Embryonic facial prominence (tissue), 1 donor: ENCODE results near the gene HOXA1.

ENCODE experiments used
- DNase-seq: peaks from one replicate; pipeline ENCODE4 v3.0.0-alpha.2; 2016; ENCODE audit errors: extremely low spot score

Gene HOXA1

DNA sequence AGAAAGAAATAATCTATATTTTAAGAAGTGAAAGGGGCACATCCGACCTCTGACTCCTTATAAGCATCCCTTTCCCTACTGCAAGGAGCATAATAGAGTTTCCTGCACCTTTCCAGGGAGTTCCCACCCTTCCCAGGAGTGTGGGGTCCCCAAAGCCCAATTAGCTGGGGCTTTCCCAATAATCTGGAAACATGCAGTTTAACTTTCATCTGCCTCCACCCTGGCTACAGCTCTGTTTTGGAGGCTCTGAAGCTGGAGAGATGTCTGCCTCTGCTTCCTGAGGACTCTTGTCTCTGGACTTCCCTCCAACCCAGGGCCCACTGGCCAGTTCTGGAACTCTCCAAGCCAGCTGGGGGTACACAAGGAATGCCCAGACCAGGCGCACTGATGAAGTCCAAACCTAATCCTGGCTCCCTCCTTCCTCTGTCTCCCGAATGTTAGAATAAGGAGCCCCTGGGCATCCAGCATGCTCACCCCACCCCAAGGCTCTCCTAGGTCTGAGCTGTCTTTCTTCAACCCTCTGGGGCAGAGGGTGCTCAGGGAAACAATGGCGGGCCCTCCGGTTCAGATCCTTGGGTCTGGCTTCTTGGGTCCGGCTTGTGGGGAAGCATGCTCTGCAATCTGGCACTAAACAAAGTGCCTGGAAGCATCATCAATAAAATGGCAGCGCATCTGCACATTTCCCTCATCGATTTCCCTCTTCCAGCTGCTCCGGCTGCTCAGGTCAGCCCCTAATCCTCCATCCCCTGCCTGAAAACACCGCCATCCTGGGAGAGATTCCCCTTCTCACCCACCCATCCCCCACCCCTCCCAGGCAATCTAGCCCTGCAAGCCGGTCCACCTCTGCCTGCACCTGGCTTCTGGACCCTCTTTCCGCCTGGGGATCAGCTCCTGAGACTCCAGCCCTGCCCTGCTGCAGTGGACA lies 21.4 kb upstream of the HOXA1 start:
- no peak for DNase-seq

DNA sequence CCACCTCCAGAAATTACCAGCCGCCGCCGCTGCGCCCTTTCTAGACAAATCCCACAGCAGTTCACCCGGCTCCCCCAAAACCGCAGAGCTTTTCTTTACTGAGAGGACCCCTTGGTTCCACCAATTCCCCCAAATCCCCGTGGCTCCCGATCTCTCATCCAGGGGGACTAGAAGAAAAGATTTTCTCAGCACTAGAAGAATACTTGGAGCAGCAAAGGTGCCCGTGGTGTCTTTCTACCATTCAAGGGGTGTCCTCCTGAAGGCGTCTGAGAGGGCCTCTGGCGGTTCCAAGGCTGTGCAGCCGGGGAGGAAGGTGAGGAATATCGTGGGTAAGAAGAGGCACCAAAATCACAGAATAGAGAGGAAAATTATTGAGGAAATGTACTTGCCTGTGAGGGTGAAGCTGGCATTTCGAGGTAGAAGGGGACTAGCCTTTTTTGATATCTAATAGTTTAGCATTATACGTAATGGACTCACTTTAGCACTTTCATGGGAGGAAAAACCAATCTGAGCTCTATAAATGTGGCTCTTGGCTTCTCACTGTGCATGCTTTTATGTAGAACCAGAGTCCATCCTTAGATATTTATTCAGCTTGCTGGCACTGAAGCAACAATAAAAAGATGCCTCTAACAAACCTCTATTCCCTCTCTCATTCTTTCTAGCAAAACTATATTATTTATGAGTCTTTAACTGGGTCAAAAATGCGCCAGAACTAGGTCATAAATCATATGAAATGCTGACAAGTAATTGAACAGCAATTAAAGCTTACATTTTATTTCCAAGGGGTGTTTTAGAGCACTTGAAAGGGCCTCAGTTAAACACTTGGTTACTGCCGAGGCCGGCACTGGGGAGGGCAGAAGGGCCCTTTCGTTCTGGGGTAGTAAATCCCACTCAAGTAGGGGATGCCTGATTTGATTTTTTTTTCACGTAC lies 20.5 kb upstream of the HOXA1 start:
- no peak for DNase-seq

DNA sequence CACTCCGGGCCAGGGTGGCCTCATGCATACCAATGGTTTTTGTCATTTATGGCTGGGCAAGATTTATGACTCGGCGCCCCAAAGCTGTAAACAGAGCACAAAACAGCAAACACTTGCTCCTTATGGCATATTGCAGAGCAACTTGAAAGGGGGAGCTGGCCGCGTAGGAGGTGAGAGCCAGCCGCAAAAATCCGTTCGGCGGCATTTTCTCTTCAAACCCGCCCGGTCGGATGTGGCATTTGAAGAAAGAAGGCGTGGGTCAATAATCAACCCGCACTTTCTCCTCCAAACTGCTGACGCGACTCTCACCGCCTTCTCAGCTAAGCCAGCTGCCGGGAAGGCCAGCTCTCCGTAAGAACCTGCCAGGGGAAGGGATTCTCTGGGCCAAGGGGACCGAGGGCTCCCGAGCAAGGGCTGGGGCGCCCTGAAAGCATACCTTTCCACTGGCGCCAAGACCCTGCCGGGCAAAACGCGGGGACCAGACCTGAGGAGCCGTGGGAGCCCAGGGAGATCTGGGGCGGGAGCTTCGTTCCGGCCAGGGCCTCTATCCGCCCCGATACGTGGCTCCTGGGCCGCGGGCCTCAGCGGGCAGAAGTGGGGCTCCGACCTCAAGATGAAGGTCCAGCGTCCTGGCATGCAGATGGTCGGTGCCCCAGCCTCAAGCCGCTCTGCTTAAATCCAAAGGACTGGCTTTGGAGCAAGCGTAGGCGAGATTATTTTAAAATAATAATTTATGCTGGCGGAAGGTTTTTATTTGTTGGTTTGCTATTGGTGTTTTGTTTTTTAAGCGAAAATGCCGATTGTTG lies 19.6 kb upstream of the HOXA1 start:
- DNase-seq: no peak

DNA sequence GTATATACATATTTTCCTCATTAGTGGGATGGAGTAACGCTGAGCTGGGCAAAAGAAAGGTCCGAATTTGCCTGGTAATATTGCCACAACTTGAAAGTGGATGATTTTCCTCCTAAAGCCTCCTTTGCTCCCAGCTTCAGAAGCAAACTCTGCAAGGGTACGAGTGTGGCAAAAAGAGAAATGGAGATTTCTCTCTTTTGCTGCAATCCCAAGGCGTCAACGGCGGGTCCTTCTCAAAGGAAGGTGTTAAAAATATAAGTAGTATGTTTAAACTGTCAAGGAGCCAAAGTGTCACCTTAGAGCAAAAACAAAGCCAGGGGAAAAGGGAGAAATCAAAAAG lies 19.1 kb upstream of the HOXA1 start:
- DNase-seq: no peak

DNA sequence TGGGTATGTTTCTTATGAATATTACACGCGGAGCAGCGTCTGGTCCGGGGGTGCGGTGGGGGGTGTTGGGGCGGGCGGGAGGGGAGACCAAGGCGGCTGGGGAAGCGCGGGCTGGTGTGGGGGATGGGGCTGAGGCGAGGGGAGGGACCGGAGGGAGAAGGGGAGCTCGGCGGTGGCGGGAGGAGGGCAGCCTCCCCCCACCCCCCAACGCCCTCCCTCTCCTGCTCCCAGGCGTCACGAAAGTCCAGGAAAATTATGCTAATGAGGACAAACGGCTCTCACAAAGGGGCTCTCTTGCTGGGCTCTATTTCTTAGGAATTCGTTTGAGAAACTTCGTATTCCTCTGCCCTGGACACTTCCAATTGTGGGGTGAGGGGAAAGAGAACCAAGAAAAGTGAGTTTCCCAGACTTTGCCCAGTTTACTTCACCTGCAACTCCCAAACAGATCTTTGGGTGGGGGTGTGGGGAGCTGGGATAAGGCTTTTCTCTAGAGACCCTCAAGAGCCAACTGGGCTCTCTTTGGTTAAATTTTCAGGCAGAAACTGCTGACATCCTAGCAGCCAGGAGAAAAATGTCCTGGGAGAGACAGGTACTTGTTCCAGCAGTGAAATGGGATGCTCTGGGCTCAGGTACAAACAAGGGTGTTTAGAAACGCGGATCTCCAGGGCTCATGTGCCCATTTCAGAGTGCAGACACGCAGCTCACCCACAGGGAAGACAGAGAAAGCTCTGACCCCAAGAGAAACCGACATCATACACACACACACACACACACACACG lies 18.4 kb upstream of the HOXA1 start:
- DNase-seq: no peak

DNA sequence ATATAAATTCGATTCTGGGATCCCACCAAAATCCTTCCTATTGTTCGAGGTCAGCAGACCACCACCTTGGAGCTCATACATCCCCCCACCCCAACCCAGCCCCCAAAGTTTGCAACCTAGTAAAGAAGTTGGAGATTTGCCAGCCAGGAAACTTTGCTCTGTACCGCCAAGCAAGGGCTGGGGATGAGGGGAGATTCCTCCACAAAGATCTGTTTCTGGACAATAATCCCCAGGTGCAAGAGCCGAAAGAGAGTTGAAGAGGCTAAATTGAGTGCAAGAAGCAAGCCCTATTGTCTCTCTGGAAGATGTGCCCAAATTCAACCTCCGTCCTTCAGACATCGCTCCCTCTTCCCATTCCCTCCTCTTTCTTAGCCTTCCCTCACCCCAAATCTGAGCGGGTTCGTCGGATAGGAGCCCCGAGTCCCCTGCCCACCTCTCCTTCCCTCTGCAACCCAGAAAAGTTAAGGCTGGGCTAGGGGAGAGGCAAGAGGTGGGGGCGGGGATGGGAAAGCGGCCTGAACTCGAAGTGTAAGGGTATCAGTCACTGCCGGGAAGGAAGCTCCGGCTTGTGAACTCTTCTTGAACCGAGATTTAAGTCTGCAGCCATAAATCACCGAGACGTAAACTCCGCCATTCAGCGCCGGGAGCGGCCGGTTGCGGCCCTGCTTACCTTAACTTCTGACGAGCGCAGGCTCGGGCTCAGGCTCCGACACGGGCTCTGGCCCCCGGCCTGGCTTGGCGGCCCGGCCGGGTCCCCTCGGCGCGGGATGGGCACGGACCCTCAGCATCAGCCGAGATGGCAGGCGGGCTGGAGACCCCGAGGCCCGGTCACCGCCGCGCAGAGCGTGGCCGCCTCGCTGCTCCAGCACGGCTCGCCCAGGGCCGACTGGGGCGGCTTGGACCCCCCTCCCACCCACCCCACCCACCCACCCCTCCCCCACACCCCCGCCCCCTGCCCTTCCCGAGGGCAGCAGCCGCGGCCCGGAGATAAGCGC lies 17.5 kb upstream of the HOXA1 start:
- DNase-seq: no peak

DNA sequence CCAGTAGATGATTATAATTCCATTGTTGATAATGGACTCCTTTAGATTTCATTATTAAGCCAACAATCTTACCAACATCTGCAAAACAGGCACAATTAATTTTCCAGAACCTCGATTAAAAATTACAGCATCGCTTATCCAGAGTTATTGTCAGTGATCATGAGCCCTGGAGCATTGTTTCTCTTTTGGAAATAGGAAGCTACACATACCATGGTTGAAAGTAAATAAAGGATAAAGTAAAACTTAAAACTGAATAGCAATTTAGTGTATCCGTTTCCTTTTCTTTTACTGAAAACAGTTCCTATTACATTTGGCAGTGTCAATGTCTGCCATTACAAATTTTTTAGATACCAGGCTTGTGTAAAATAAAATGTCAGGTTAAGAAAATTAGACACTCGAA lies 16.6 kb upstream of the HOXA1 start:
- no peak for DNase-seq

DNA sequence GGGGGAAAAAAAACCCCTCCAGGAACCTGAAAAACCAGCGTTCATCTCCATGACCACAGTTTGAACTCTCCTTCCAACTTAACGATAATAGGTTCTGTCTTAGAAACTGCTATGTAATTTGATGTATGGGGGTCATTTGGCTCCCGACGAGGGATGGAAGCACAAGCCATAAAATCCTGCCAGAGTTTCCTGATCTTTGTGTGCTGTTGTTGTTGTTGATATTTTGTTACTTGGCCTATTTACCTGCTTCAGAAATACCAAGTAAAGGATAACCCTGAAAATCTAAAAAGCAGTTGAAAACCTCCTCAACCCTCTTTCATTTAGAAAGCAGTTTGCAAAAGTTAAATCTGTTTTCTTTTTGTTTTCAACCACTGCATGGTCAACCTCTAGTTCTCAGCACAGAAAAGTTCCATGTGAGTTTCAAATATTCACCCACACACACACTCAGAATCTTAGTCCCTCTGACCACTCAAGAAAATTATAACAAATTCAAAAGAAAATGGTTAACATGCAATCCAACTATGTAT lies 16.0 kb upstream of the HOXA1 start:
- DNase-seq: no peak

DNA sequence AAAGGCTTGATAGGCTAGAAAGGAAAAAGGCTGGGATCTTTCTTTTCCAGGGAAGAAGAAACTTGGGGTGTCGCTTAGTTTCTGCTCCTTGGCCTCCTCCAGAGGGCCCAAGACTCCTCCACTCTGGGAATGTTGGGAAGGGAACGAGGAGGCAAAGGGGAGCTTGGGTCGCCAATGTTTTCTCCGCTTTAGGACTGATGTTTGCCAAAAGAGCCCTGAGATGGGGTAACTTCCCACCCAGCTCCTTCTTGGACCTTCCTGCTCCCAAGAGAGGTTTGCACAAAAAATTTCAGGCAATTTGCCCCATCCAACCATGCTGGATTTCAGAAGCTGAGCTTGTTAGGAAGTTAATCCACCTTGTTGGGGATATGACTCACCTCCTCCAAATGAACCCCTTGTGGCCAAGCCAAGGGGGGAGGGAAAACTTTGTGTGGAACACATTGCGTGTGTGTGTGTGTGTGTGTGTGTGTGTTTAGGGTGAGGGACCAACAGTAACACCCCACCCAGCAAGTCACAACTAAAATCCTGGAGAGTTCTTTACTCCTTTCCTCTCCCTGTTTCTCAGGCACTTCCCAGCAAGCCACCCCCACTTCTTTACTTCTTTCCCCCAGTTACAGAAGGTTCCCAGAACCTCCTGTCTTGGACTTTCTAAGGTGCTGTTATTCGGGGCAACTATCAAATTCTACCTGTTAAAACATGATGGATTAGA lies 15.4 kb upstream of the HOXA1 start:
- DNase-seq: no peak

DNA sequence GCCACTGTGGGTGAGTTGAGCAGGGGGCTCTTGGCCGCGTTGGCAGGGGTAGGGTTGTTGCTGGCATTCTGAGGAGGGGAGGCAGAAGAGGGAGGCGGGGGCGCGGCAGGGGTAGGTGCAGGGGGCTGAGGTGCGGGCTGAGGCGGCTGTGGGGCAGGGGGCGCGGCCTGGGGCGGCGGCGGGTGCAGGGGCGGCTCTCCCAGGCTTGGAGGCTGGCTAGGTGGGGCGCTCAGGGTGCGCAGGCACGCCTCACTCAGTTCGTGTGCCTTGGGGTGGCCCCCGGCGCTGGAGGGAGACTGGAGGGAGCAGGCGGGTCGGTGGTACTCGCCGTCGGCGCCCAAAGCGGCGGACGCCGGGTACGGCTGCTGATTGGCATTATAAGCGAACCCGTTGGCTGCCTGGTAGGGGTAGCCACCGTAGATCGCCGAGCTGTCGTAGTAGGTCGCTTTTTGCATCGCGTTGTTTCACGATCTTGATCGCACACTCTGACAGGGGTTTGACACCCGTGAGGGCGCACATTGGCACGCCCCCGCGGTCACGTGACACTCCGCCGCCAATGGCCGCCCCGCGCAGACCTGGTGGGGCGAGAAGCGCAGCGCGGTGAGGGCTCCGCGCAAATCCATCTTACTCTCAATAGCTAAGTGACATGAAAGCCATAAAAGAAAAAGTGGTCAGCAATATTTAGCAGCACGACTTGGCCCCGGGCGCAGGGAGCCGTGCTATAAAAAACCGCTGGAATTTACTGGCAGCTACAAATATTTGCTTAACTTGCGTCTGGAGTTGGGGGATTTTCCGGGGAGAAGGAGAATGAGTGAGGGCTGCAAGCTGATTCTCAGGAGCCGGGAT lies 14.6 kb upstream of the HOXA1 start:
- no peak for DNase-seq

DNA sequence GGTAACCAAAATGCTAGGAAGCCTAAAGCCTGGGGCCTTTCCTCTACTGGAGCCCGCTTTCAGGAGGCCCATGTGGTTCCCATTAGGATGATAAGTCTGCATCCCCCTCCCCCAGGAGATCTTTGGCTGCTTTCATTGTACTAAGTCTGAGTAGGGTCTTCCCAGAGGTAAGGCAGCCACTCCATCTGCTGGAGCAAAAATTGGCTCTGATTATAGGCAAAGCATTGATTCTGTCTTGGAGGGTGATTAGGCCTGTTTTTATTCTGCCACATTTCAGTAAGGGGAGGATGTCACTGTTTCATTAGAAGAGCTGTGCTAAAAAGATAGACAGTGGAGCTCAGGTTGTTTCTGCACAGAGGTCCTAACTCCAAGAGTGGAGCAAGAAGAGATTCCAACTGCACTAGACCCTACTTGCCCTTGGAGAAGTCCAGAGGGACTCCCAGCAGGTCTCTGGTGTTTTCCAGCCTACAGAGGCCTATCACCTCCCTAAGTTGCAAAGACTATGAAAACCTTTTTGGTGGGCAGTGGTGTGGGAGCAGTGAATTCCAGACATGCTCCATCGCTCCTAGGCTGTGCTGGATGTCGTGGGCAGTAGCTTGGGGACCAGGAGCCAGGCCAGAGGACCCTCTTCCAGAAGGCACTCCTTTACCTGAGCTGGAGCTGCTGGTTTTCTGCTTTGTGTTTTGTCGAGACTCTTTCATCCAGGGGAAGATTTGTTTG lies 13.8 kb upstream of the HOXA1 start:
- DNase-seq: no peak

DNA sequence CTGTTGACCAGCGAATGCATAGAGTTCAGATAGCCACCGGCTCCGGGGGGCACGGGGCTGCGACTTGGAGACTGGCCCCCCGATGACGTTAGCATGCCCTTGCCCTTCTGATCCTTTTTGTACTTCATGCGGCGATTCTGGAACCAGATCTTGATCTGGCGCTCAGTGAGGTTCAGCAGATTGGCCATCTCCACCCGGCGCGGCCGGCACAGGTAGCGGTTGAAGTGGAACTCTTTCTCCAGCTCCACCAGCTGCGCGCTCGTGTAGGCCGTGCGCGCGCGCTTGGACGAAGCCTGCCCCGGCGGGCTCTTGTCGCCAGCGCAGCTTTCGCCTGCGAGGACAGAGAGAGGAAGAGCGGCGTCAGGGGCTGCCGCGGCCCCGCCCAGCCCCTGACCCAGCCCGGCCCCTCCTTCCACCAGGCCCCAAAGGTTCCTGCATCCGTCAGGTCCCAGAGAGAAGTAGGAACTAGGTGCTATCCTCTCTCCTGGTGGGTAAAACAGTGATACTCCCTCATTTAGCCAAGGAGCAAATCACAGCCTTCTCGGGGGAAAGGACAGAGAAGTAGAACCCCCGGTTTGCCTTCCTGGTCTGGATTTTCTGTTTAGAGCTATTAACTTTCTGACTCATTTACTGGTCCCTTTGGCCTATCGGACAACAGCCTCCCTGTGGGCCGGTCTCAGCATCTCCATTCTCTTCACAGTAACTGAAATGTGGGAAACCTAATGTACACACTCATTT lies 12.8 kb upstream of the HOXA1 start:
- no peak for DNase-seq

DNA sequence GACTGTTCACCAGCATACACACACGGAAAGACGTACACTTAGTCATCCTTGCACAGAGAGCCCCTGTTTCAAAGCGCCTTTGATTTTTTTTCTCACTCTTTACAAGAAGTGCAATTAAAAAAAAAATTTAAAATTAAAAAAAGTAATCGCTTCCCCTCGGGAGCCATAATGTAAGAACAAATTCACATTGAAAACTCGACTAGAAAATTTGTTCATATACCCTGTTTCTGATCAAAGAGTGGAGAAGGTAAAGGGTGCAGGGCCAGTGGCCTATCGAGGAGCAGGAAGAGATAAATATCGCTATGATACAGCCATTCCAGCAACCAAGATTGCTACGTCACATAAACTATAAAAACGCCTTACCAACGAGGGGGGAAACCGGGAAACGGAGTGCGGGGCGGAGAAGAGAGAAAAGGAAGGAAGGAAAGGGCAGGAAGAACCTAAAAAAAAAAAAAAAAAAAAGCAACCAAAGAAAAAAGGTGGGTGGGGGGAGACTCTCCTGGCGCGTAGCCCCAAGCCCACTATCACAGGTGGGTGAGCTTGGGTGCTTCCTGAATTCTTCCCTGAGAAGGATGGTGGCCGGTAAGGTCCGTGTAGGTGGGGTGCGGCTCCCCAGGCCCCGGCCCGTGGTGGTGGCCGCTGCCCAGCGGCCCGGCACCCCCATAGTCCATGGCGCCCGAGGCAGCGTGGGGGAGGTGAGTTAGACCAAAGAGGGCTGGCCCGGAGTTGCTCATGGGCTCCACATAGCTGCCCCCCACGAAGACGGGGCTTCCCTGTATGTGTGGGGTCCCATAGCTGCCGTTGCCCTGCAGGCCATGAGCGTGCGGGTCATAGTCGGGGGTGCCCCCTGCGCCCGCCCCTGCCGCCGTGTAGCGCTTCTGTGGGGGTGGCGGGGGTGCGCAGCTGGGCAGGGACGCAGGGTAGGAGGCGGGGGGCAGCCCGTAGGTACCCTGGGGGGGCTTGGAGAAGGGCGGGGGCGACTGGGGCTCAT lies 11.9 kb upstream of the HOXA1 start:
- DNase-seq: no peak

DNA sequence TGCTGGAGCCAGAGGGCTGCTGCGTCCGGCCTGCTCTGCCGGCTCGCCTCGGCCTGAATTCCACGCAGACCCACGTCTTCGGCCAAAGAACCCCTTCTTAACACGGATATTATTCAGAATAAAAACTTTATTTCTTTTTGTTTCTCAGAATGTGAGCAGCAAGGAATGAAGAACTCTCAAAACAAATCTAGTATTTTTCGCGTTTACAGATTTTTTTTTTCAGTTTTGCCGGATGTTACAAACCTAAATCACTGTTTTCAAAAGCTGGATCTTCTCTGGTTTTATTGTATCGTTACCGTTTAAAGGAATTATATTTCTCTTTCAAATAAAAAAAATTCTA lies 11.1 kb upstream of the HOXA1 start:
- no peak for DNase-seq

DNA sequence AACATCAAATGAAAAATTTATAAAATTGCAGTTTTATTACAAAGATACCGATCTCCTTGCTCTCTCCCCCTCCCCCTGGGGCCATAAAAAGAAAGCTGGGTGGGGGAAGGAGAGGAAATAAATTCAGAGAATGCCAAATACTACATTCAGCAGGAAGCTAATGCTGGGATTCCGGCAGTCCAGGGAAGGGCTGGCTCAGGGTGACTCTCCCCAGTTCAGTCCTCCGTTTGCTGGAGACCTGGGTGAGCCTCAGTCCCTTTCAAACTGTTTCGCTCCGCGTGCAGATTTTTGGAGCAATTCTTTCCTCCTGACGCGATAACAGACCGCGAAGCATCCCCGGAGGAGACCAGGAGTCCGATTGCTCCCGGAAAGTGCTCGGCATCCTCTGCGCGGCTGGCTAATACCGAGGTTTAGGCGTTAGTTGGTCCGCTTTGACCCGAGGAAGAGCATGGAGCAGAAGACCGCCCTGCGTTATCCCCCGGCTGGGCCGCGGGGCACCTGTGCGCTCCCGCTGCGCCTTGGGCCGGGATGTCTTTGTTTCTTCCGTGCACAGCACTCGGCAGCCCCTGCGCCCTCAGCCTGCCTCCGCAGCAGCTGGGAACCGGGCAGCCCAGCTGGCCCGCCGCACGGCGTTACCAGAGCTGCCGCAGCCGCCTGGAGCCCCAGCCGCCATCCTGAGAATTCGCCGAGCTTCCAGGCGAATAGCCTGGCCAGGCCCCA lies 10.5 kb upstream of the HOXA1 start:
- no peak for DNase-seq
